GM20000 (cell line): ENCODE results near the gene NR1H2.

Source experiments
- DNase-seq: peaks from one replicate; pipeline ENCODE4 v3.0.0; 2012; ENCODE audit warnings: low spot score
- CTCF ChIP-seq: IDR thresholded peaks from 2 replicates; pipeline ENCODE4 v1.5.1; 2012; ENCODE audit warnings: mild to moderate bottlenecking, control low read depth; ENCODE audit errors: extremely low read depth, missing control alignments

The NR1H2 gene

GRCh38 chr19:50419580-50420035 is 43.4 kb downstream of the NR1H2 start:
- no peak for TF ChIP-seq CTCF
- DNase-seq: peak; percentile 66

- no peak for DNase-seq
- TF ChIP-seq CTCF: no peak
These were observed 43.9 kb downstream of the NR1H2 start for GRCh38 chr19:50420127-50420526.

GRCh38 chr19:50420808-50421207 is 44.6 kb downstream of the NR1H2 start:
- no peak for DNase-seq
- no peak for TF ChIP-seq CTCF

GRCh38 chr19:50422397-50423278 is 46.4 kb downstream of the NR1H2 start:
- no peak for TF ChIP-seq CTCF

GRCh38 chr19:50423279-50424113 is 47.2 kb downstream of the NR1H2 start:
- no peak for TF ChIP-seq CTCF
- DNase-seq: no peak

More at GRCh38 chr19:50422397-50423278, 46.4 kb downstream of the NR1H2 start:
- no peak for DNase-seq

DNA sequence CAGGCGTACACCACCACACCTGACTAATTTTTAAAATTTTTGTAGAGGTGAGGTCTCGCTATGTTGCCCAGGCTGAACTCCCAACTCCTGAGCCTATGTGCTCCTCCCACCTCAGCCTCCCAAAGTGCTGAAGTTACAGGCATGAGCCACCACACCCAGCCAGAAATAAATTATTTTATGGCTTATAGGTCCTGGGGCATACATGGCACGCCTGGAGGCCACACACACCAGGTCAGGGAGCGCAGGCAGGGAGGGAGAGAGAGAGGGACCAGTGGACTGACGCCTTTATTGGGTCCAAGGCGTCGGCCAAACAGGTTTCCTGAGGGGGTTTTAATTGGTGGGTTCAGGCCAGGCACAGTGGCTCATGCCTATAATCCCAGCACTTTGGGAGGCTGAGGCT is 49.3 kb downstream of the NR1H2 start:
- TF ChIP-seq CTCF: no peak

More for the DNA sequence above, 49.3 kb downstream of the NR1H2 start:
- no peak for DNase-seq
